Measurements from ENCODE around the gene SGMS1. TPM values are rescaled to one million over a fixed set of nuclear protein-coding genes. Genes with fewer than 3 reads are reported as not detected.
"Not testable (repeated sequence)": the region's sequence is repeated elsewhere in the genome, so short reads cannot be mapped to it uniquely, and the experiment has no call there.

Gene SGMS1
- total and polyA plus RNA-seq, 7 donors = 3.5 to 81.3 (median 55.7) TPM

DNA sequence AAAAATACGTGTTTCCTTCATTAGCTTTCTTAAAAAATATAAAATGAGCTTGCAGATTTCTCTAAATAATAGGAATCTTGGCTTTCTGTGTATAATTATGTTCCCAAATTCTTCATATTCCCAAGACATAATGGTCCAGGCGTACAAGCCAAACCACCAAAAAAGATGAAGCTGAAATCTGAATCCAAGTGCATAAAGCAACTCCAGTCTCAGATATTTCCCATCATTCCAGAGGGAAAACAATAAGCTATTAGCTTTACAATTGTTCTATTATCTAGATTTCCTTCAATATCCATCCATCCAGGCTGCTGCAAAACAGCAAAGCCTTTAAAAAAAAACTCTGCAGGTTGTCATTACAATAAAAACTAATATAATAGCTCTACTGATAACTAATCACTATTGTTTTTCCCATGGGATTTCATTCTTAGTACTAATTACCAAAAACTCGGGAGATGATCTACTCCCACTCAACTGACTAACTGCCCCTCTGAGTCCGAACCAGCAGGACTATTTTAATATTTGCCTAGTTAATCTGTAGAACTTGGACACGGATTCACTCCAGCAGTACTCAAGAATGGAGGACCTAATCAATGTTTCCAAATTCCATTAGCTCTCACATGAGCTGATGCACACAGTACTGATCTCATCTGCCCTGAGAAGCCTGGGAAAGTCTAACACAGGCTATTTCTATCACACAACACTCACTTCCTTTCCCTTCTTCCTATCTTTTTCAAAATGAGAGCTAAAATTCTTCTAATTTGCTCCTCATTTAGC, 263.5 kb downstream of the SGMS1 start:
- Histone ChIP-seq H3K27ac (no peak overlapping the region), H3K4me3 (no peak overlapping the region), H3K9me3 (peaks cover 0 to 3% (median 0%) of the 10 kb centered on the region in 4 donors), H3K27me3 (no peaks in the 10 kb centered on the region), H3K4me1 (peaks cover 0 to 28% (median 3%) of the 10 kb centered on the region in 4 donors), H3K36me3 (no peaks in the 10 kb centered on the region)
- 83 to 91% methylated on average over 5 of the region's 5 CpGs for WGBS, 2 donors
- no peak for DNase-seq
- intact Hi-C loops (cut with DNase I) = no loop called here
- TF ChIP-seq POLR2AphosphoS5 (IDR thresholded peaks at IDR 0.05) (no peak), POLR2A (IDR thresholded peaks at IDR 0.05) (no peak), EP300 (IDR thresholded peaks at IDR 0.05) (no peak)
- TF ChIP-seq, protein P1, sequence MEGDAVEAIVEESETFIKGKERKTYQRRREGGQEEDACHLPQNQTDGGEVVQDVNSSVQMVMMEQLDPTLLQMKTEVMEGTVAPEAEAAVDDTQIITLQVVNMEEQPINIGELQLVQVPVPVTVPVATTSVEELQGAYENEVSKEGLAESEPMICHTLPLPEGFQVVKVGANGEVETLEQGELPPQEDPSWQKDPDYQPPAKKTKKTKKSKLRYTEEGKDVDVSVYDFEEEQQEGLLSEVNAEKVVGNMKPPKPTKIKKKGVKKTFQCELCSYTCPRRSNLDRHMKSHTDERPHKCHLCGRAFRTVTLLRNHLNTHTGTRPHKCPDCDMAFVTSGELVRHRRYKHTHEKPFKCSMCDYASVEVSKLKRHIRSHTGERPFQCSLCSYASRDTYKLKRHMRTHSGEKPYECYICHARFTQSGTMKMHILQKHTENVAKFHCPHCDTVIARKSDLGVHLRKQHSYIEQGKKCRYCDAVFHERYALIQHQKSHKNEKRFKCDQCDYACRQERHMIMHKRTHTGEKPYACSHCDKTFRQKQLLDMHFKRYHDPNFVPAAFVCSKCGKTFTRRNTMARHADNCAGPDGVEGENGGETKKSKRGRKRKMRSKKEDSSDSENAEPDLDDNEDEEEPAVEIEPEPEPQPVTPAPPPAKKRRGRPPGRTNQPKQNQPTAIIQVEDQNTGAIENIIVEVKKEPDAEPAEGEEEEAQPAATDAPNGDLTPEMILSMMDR (IDR thresholded peaks at IDR 0.05) = no peak

DNA sequence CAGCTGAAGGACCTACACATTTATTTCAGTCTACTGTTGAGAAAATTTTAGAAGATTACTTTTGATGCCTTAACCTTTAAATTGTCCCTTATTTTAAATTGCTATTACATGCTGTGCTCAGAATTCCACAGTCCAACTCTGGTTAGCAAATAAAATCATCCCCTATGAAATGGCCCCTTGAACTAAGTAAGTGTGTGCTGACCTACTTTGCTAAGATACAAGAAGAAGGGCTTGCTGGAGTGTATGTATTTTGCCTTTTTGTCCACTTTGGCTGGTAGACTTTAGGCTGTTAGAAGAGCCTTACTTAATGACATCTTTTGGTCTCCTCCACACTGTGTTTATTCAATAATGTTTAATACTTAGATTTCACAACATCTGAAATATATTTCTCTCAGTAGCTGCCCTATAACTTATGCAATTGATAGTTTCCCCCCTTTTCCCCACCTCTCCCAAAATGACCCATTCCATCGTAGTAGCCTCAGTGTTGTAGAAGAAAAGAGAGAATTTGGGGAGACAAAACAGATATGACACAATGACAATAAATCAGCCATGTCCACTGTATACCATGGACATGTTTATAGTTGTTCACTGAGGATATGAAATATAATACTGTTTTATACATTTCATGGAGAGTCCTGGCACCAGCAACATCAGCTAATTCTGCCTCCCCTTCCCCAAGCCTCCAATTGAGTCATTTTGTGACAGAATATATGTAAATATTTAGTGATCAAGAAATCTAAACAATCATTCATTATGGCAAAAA, 264.6 kb downstream of the SGMS1 start:
- peaks cover 0 to 28% (median 3%) of the 10 kb centered on the region in 4 donors for H3K4me1 ChIP-seq
- peaks cover 0 to 3% (median 0%) of the 10 kb centered on the region in 4 donors for H3K9me3 ChIP-seq
- intact Hi-C loops (cut with DNase I) = no loop called here
- H3K36me3 ChIP-seq = no peaks in the 10 kb centered on the region
- H3K27me3 ChIP-seq = no peaks in the 10 kb centered on the region
- TF ChIP-seq, protein P1 (IDR thresholded peaks at IDR 0.05) = no peak
- TF ChIP-seq EP300 (IDR thresholded peaks at IDR 0.05) (no peak), POLR2A (IDR thresholded peaks at IDR 0.05) (no peak), POLR2AphosphoS5 (IDR thresholded peaks at IDR 0.05) (no peak)
- no peak overlapping the region for H3K4me3 ChIP-seq
- H3K27ac ChIP-seq = no peak overlapping the region
- no peak for DNase-seq
- 90 to 97% methylated on average over 1 of the region's 1 CpG for WGBS, 2 donors

- no peak for DNase-seq
- WGBS, 2 donors = 77 to 87% methylated on average over 2 of the region's 2 CpGs
- TF ChIP-seq, protein P1 (IDR thresholded peaks at IDR 0.05) = no peak
- TF ChIP-seq EP300 (IDR thresholded peaks at IDR 0.05) (no peak), POLR2AphosphoS5 (IDR thresholded peaks at IDR 0.05) (no peak), POLR2A (IDR thresholded peaks at IDR 0.05) (no peak)
- Histone ChIP-seq H3K4me1 (peaks cover 0 to 28% (median 3%) of the 10 kb centered on the region in 4 donors), H3K4me3 (no peak overlapping the region), H3K36me3 (no peaks in the 10 kb centered on the region), H3K27me3 (no peaks in the 10 kb centered on the region), H3K9me3 (peaks cover 0 to 3% (median 0%) of the 10 kb centered on the region in 4 donors), H3K27ac (no peak overlapping the region)
- intact Hi-C loops (cut with DNase I) = no loop called here
These were observed 265.3 kb downstream of the SGMS1 start for GRCh38 chr10:50358411-50358810.

- H3K4me3 ChIP-seq; H3K27ac ChIP-seq; DNase-seq; H3K27me3 ChIP-seq; intact Hi-C loops (cut with DNase I); H3K36me3 ChIP-seq; H3K9me3 ChIP-seq: not testable (repeated sequence)
- H3K4me1 ChIP-seq = peaks cover 0 to 28% (median 3%) of the 10 kb centered on the region in 4 donors
- 93 to 96% methylated on average over 1 of the region's 1 CpG for WGBS, 2 donors
These were observed 267.3 kb downstream of the SGMS1 start for GRCh38 chr10:50356481-50356832.

DNA sequence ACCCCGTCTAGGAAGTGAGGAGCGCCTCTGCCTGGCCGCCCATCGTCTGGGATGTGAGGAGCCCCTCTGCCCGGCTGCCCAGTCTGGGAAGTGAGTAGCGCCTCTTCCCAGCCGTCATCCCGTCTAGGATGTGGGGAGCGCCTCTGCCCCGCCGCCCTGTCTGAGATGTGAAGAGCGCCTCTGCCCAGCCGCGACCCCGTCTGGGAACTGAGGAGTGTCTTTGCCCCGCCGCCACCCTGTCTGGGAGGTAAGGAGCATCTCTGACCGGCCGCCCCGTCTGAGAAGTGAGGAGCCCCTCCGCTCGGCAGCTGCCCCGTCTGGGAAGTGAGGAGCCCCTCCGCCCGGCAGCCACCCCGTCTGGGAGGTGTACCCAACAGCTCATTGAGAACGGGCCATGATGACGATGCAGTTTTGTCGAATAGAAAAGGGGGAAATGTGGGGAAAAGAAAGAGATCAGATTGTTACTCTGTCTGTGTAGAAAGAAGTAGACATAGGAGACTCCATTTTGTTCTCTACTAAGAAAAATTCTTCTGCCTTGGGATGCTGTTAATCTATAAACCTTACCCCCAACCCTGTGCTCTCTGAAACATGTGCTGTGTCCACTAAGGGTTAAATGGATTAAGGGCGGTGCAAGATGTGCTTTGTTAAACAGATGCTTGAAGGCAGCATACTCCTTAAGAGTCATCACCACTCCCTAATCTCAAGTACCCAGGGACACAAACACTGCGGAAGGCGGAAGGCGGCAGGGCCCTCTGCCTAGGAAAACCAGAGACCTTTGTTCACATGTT, 267.9 kb downstream of the SGMS1 start:
- H3K4me3 ChIP-seq; intact Hi-C loops (cut with DNase I); DNase-seq; H3K9me3 ChIP-seq; H3K27me3 ChIP-seq; H3K27ac ChIP-seq; H3K36me3 ChIP-seq: not testable (repeated sequence)
- WGBS, 2 donors = 96 to 97% methylated on average over 33 of the region's 33 CpGs
- peaks cover 0 to 24% (median 3%) of the 10 kb centered on the region in 4 donors for H3K4me1 ChIP-seq
